GM19395 (cell line): ENCODE measurements around the gene CSF1R.
"Not testable (repeated sequence)": the region's sequence is repeated elsewhere in the genome, so short reads cannot be mapped to it uniquely, and the experiment has no call there.

Experiments
- ATAC-seq: cut with Tn5 transposase; IDR thresholded peaks from one replicate; pipeline ENCODE4 v1.9.1; 2021; ENCODE audit warnings: mild to moderate bottlenecking, moderate library complexity; ENCODE audit not compliant: unreplicated experiment

The CSF1R gene

GRCh38 chr5:150033334-150033733 is 53.0 kb downstream of the CSF1R start:
- ATAC-seq, result no peak

- not testable (repeated sequence) for ATAC-seq
Measured at GRCh38 chr5:150028047-150028446, 58.3 kb downstream of the CSF1R start.

GRCh38 chr5:150026682-150027172 is 59.6 kb downstream of the CSF1R start:
- ATAC-seq, result no peak

GRCh38 chr5:150024346-150024984 is 61.9 kb downstream of the CSF1R start:
- ATAC-seq, result no peak

- ATAC-seq, result no peak
Measured at GRCh38 chr5:150023136-150023535, 63.2 kb downstream of the CSF1R start.

GRCh38 chr5:150022681-150023080 is 63.7 kb downstream of the CSF1R start:
- no peak for ATAC-seq

GRCh38 chr5:150022158-150022531 is 64.2 kb downstream of the CSF1R start:
- no peak for ATAC-seq

- no peak for ATAC-seq
Measured at GRCh38 chr5:150021491-150022157, 64.7 kb downstream of the CSF1R start.

- ATAC-seq, result no peak
Measured at GRCh38 chr5:150020249-150020648, 66.1 kb downstream of the CSF1R start.

- no peak for ATAC-seq
Measured at GRCh38 chr5:150017226-150018005, 68.9 kb downstream of the CSF1R start.

GRCh38 chr5:150016537-150016936 is 69.8 kb downstream of the CSF1R start:
- no peak for ATAC-seq

GRCh38 chr5:150015415-150015814 is 70.9 kb downstream of the CSF1R start:
- no peak for ATAC-seq

GRCh38 chr5:150014456-150014855 is 71.9 kb downstream of the CSF1R start:
- ATAC-seq, result no peak

GRCh38 chr5:150013931-150014330 is 72.4 kb downstream of the CSF1R start:
- ATAC-seq, result no peak

GRCh38 chr5:150009671-150010387 is 76.5 kb downstream of the CSF1R start:
- no peak for ATAC-seq

- no peak for ATAC-seq
Measured at GRCh38 chr5:150007050-150007449, 79.3 kb downstream of the CSF1R start.

GRCh38 chr5:150006318-150006717 is 80.0 kb downstream of the CSF1R start:
- ATAC-seq, result no peak
